HG03196 (cell line): ENCODE measurements around the gene DMRT2.

Experiments used
- ATAC-seq: cut with Tn5 transposase; IDR thresholded peaks from one replicate; pipeline ENCODE4 v1.9.1; 2021; ENCODE audit not compliant: unreplicated experiment

DMRT2 gene

DNA sequence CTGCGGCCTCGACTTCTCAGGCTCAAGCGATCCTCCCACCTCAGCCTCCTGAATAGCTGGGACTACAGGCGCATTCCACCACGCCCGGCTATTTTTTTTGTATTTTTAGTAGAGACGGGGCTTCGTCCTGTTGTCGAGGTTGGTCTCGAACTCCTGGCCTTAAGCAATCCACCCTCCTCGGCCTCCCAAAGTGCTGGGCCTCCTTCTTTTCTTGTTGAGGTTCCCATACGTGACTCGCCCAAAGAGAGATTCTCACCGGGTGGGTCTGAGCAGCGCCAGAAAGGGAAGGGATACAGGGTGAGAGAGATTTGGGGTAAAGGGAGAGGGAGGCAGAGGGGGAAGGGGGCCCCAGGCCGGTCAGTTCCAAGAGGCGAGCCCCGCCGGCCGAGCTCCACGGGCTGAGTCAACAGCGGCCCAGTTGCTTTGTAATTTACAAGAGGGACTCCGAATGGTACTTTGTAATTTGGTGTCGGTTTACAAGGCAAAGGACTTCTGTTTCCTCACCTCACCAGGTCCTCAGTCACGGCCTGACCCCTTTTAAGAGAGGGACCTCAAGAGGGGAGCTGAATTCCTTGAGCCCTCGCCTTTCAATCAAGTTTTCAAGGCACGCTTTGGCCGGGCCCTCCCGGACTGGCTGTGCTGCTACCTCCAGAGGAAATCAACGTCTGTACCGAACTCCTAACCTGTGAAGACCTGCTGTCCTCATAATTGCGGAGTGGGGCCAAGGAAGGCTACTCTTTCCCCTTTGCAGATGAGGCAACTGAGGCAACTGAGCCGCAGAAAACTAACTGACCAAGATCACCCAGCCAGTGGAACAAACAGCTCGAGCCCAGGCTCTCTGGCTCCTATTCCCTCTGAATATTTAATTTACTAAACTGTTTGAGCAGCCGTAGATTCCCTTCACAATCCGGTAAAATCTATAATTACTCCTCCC lies 3.3 kb upstream of the DMRT2 start:
- no peak for ATAC-seq

DNA sequence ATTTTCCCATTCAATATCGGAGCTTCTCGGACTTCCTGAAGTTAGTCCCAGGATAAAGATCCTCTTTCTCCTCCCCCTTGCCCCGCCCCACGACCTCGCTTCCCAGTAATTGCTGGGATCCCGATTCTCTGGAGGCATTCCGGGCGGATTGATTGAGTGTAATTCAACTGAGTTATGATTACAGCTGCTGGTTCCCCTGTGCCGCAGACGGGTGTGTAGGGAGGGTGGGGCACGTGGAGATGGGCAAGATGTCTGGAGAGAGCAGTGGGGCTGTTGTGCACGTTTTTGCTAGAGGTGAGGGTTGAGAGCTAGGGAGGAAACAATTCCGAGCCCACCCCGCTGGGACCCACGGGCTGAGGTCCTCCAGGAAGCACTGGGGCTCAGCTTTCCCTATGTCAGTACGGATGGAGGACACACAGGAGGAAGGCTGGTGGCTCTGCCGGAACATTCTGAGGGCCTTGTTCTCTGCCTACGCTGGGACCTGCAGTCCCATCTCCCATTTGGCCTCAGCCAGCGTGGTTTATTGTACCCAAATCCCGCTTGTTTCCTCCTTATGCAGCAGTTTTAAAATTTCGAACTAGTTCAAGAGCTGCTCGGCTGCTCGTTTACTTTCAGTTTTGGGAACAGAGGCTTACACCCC lies 2.4 kb upstream of the DMRT2 start:
- no peak for ATAC-seq

GRCh38 chr9:1048231-1048619 lies 1.9 kb upstream of the DMRT2 start:
- ATAC-seq, result no peak

DNA sequence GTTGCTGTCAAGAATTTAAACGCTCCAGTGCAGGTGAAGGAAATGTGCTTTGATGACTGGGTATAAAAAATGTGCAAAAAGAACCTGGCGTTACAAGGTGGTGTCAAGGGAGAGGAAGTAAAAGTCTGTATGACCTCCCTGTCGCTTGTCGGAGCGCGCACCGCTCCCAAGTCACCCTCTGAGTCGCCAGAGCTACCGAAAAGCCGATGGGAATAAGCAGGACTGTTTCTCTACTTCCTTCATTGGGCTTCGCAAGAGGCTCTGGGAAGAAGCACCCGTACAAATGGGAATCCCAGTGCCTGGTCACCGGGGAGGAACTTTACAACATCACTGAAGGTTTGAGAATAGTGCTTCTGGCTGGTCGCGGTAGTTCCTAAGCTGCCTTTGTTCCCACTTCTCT lies 1.3 kb upstream of the DMRT2 start:
- no peak for ATAC-seq

- no peak for ATAC-seq
Measured at GRCh38 chr9:1049641-1050040, 516 bp upstream of the DMRT2 start.

- no peak for ATAC-seq
Measured at GRCh38 chr9:1051210-1051583, 1.0 kb downstream of the DMRT2 start.

GRCh38 chr9:1051584-1052275 lies 1.6 kb downstream of the DMRT2 start:
- ATAC-seq, result no peak

- no peak for ATAC-seq
Measured at GRCh38 chr9:1052365-1053281, 2.5 kb downstream of the DMRT2 start.

DNA sequence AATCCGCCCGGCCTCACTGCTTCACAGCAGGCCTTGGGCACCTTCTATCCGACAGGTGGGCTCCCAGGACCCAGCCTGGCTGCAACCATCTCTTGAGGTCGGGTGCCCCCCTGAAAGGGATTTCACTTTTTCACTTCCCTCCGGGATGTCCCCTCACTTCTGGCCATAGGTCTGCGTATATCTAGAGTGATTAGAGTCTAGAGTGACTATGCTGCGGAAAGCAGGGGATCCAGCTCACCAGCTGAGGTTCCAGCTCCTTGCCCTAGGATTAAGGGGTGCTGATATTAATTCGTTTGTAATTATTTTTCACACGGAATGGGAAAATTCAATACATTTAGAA lies 3.1 kb downstream of the DMRT2 start:
- ATAC-seq, result no peak

- ATAC-seq, result no peak
Measured at GRCh38 chr9:1053986-1054425, 3.8 kb downstream of the DMRT2 start.

- ATAC-seq, result no peak
Measured at GRCh38 chr9:1055166-1055565, 5.0 kb downstream of the DMRT2 start.

DNA sequence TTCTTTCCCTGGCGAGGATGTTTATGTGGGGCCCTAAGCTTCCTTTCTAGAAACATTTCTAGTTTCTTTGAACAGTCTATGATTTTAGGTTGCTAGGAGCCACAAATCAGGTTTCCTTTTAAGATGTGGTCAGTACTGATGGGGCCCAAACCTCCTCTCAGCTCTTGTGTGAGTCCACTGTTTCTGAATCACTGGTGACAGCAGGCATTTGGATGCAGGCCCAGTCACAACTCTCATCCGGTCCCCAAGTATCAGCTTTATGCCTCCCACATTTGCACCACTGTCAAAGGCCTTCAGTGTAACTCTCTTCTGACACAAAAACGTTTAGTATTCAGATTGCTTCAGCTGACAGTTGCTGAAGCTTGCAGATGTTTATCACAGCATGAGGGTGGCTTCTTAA lies 7.8 kb downstream of the DMRT2 start:
- ATAC-seq, result no peak

- no peak for ATAC-seq
Measured at GRCh38 chr9:1058826-1059487, 8.8 kb downstream of the DMRT2 start.

DNA sequence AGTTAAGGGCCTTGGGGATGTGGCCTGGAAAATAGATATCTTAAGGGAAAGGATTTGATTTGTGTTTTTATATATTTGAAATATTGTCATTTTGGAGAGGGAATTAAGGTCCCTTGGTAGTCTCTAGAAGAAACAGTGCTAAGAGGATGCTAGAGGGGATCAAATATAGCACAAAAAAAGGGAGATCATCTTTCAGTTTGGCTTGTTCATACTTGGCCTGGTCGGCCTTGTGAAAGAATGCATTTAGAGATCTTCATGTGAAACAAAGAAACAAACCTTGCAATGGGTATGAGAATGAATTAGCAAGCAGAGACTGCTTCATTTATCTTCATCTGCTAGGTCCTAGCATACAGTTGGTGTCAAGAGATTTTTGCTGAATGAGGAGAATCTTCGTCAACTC lies 15.0 kb downstream of the DMRT2 start:
- no peak for ATAC-seq

GRCh38 chr9:1070692-1071091 lies 20.5 kb downstream of the DMRT2 start:
- no peak for ATAC-seq

DNA sequence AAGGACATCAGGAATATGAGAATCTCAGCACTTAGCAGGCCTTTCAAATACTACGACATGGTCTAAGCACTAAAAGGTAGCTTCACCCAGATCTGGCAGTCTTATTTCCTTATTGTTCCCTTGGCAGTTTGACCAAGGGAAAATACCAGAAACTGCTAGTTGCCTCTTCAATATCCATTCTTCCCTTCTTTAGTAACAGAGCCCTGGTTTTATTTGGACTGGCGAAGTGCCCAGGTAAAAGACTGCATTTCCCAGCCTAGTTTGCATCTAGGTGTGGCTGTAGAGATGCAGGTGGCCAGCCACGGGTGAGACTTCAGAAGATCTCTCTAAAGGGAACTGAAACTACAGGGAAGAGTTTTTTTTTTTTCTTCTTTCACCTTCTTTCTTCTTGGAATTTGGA lies 21.6 kb downstream of the DMRT2 start:
- no peak for ATAC-seq

- ATAC-seq, result no peak
Measured at GRCh38 chr9:1073497-1073896, 23.3 kb downstream of the DMRT2 start.

GRCh38 chr9:1077616-1078015 lies 27.5 kb downstream of the DMRT2 start:
- ATAC-seq, result no peak

DNA sequence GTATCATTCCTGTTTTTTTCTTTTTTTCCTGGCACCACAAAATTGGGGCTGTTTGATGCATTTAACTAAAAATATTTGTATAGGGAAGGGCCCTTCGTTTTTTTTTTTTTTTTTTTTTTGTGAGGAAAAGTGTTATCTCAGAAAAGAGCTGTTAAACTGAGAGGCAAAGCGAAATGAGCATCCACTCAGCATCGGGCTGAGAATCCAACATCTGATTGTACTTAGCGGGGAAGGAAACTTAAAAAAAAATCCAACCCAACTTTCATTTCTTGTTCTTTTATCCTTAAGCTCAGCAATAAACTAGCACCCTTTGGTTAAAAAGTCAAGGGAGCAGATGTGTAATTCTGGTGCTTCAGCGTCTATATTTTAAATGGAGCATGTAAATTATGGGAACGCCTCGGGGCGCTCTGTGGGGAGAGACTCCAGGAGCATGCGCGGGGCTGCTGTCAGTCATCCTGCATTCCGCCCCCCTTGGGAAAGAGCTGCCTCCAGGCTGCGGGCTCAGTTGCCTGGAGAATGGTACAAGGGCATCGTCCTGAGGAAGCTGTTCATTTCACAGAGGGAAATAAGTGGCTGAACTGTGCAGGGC lies 33.3 kb downstream of the DMRT2 start:
- ATAC-seq, result no peak

DNA sequence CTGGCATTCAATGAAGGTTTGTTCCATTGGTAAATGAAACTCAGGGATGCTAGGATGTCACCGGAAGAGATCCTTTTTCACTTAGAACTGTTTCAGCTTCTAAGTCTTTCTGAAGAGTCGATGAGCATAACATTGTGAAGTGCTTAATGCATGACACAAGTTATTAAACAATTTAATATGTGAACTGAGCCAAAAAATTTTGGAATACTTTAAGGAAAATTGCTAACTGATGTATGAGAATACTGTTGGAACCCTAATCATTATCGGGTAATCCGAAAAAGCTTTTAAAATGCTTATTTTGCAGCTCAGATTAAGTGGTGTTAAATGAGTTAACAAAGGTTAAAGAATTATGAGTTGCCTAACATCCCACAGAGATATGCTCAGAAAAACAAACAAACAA lies 34.9 kb downstream of the DMRT2 start:
- no peak for ATAC-seq
